ENCODE measurements around the gene PORCN.
A peak's percentile ranks its signal among the peaks of the same experiment; 100 is the strongest.
"Not testable (repeated sequence)": the region's sequence is repeated elsewhere in the genome, so short reads cannot be mapped to it uniquely, and the experiment has no call there.

PORCN gene

DNA sequence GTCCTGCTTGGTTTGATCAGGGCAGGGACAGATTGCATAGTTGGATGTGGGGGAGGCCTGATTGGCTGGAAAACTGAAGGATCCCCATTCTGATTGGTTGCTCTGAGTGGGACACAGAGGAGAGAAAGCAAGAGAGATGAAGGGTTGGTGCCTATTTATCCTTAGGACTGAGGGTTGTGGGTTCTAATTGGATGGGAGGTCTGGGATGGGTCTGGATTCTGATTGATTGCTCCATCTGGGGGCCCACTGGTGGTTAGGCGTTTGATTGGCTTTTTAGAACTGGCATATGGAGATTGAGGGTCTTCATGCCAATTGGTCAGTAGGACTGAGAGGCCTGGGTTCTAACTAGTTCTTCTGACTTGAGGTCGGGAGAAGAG, 12.2 kb downstream of the PORCN start:
- Histone ChIP-seq H3K9me3 (ENCODE audit: severe bottlenecking) (no peaks in the 10 kb centered on the region), H3K4me3 (ENCODE audit: severe bottlenecking) (peak overlapping the region; percentile 59), H3K4me1 (ENCODE audit: insufficient read depth, poor library complexity, severe bottlenecking) (peaks cover 3% of the 10 kb centered on the region), H3K36me3 (ENCODE audit: low read depth) (peaks cover 44% of the 10 kb centered on the region), H3K27me3 (ENCODE audit: insufficient read depth, poor library complexity, severe bottlenecking) (no peaks in the 10 kb centered on the region), H3K27ac (ENCODE audit: poor library complexity, severe bottlenecking) (peak overlapping the region; percentile 72)
- no peak for DNase-seq (ENCODE audit: low spot score)
- peak; percentile 3; the same call in 1 of the 3 replicates for ATAC-seq (ENCODE audit: low read depth)
- TF ChIP-seq, protein P1, sequence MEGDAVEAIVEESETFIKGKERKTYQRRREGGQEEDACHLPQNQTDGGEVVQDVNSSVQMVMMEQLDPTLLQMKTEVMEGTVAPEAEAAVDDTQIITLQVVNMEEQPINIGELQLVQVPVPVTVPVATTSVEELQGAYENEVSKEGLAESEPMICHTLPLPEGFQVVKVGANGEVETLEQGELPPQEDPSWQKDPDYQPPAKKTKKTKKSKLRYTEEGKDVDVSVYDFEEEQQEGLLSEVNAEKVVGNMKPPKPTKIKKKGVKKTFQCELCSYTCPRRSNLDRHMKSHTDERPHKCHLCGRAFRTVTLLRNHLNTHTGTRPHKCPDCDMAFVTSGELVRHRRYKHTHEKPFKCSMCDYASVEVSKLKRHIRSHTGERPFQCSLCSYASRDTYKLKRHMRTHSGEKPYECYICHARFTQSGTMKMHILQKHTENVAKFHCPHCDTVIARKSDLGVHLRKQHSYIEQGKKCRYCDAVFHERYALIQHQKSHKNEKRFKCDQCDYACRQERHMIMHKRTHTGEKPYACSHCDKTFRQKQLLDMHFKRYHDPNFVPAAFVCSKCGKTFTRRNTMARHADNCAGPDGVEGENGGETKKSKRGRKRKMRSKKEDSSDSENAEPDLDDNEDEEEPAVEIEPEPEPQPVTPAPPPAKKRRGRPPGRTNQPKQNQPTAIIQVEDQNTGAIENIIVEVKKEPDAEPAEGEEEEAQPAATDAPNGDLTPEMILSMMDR (IDR thresholded peaks at IDR 0.05; ENCODE audit: poor library complexity, severe bottlenecking) = no peak

DNA sequence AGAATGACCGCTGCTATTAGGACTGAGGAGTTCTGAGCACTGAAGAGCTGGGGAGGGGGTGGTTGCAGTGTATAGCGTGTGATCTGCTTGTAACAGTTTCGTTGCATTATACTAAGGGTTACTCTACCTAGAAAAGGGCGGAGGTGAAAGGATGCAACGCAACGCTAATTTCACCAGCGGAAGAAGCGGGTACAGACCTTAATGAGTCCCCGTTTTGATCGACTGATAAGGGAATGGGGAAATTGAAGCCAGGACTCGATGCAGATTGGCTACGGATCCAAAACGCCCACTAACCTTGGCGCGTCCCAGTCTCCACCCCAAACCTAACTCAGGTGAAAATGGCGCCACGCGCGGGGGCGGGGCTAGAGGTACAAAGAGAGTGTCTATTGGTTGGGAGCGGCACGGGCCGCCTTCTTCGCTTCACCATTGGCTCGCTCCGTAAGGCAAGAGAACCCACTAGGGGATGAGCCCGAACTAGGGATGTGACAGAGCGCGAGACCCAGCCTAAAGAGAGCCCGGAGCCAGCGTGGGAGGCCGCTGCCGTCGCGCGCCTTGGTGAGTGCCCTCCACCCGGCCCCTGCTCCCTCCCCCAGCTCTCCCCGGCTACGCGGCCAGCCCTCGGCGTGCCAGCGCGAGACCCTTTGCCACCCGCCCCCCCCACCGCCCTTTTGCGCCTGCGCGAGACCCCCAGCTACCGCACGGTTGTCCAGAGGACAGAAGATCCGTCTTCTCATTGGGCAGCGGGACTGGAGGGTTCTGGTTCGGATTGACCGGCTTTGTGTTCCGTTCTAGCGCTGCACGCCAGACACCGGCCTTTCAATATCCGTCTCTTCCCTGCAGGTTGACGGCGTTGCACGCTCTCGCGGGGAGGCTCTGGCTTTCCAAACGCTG, 12.8 kb downstream of the PORCN start, which contains the start of gene EBP:
Gene EBP, plus strand, starts transcription at position 456 of the 891 bp plus-strand sequence. CDS start 1,964 bp downstream, outside the sequence.
- ATAC-seq (ENCODE audit: low read depth) (peak; percentile 96), DNase-seq (ENCODE audit: low spot score) (peak; percentile 90)
- no peaks in the 10 kb centered on the region for H3K9me3 ChIP-seq (ENCODE audit: severe bottlenecking)
- no peaks in the 10 kb centered on the region for H3K27me3 ChIP-seq (ENCODE audit: insufficient read depth, poor library complexity, severe bottlenecking)
- H3K4me1 ChIP-seq (ENCODE audit: insufficient read depth, poor library complexity, severe bottlenecking) = peaks cover 3% of the 10 kb centered on the region
- H3K27ac ChIP-seq (ENCODE audit: poor library complexity, severe bottlenecking) = peak within 1 kb of the TSS; percentile 72
- TF ChIP-seq, protein P1 (IDR thresholded peaks at IDR 0.05; ENCODE audit: poor library complexity, severe bottlenecking) = no peak
- H3K36me3 ChIP-seq (ENCODE audit: low read depth) = peaks cover 43% of the 10 kb centered on the region
- peak within 1 kb of the TSS; percentile 59 for H3K4me3 ChIP-seq (ENCODE audit: severe bottlenecking)

DNA sequence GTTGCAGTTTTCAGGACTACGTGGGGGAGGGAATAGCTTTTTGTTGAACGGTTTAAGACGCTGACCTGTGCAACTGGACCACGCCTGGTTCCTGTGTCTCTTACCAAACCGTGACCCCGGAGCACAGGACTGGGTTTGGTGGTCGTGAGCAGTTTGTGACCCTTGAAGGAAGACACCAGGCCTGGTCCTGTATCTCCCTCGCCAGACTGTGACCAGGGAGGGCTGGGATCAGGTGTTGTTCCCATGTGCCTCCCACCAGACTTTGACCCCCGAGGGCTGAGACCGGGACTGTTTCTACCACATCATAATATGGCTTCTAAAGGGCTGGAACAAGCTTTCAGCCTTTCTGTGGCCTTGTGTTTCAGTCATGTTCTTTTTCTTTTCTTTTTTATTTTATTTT, 13.5 kb downstream of the PORCN start:
- Histone ChIP-seq H3K9me3 (ENCODE audit: severe bottlenecking) (no peaks in the 10 kb centered on the region), H3K27me3 (ENCODE audit: insufficient read depth, poor library complexity, severe bottlenecking) (no peaks in the 10 kb centered on the region), H3K4me3 (ENCODE audit: severe bottlenecking) (peak overlapping the region; percentile 59), H3K4me1 (ENCODE audit: insufficient read depth, poor library complexity, severe bottlenecking) (peaks cover 3% of the 10 kb centered on the region), H3K27ac (ENCODE audit: poor library complexity, severe bottlenecking) (peak overlapping the region; percentile 72), H3K36me3 (ENCODE audit: low read depth) (peaks cover 50% of the 10 kb centered on the region)
- no peak for DNase-seq (ENCODE audit: low spot score)
- ATAC-seq (ENCODE audit: low read depth) = no peak
- TF ChIP-seq, protein P1 (IDR thresholded peaks at IDR 0.05; ENCODE audit: poor library complexity, severe bottlenecking) = no peak

DNA sequence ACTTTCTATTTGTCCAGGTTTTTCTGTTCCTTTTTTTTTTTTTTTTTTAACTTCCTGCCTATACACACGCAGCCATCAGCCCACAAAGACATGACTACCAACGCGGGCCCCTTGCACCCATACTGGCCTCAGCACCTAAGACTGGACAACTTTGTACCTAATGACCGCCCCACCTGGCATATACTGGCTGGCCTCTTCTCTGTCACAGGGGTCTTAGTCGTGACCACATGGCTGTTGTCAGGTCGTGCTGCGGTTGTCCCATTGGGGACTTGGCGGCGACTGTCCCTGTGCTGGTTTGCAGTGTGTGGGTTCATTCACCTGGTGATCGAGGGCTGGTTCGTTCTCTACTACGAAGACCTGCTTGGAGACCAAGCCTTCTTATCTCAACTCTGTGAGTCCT, 14.9 kb downstream of the PORCN start:
- TF ChIP-seq, protein P1 (IDR thresholded peaks at IDR 0.05; ENCODE audit: poor library complexity, severe bottlenecking) = no peak
- peaks cover 63% of the 10 kb centered on the region for H3K36me3 ChIP-seq (ENCODE audit: low read depth)
- H3K4me1 ChIP-seq (ENCODE audit: insufficient read depth, poor library complexity, severe bottlenecking) = peaks cover 3% of the 10 kb centered on the region
- DNase-seq (ENCODE audit: low spot score) (no peak), ATAC-seq (ENCODE audit: low read depth) (no peak)
- H3K27ac ChIP-seq (ENCODE audit: poor library complexity, severe bottlenecking) = no peak overlapping the region
- no peaks in the 10 kb centered on the region for H3K9me3 ChIP-seq (ENCODE audit: severe bottlenecking)
- no peak overlapping the region for H3K4me3 ChIP-seq (ENCODE audit: severe bottlenecking)
- H3K27me3 ChIP-seq (ENCODE audit: insufficient read depth, poor library complexity, severe bottlenecking) = no peaks in the 10 kb centered on the region

DNA sequence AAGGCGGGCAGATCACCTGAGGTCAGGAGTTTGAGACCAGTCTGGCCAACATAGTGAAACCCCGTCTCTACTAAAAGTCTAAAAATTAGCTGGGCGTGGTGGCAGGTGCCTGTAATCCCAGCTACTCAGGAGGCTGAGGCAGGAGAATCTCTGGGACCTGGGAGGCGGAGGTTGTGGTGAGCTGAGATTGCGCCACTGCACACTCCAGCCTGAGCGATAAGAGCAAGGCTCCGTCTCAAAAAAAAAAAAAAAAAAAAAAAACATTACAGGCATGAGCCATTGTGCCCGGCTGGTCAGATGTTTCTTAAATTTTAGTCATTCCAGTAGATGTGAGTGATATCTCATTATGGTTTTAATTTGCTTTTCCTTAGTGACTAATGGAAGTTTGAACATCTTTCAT, 17.1 kb downstream of the PORCN start:
- H3K4me1 ChIP-seq (ENCODE audit: insufficient read depth, poor library complexity, severe bottlenecking); H3K27ac ChIP-seq (ENCODE audit: poor library complexity, severe bottlenecking); H3K27me3 ChIP-seq (ENCODE audit: insufficient read depth, poor library complexity, severe bottlenecking); H3K4me3 ChIP-seq (ENCODE audit: severe bottlenecking); H3K9me3 ChIP-seq (ENCODE audit: severe bottlenecking); DNase-seq (ENCODE audit: low spot score); ATAC-seq (ENCODE audit: low read depth): not testable (repeated sequence)
- H3K36me3 ChIP-seq (ENCODE audit: low read depth) = peaks cover 63% of the 10 kb centered on the region
